MCF 10A (cell line): Measurements from ENCODE around the gene GRIK5. TPM values are rescaled to one million over a fixed set of nuclear protein-coding genes. Genes with fewer than 3 reads are reported as not detected.
A peak's percentile ranks its signal among the peaks of the same experiment; 100 is the strongest.

Experiments used
- BruUV-seq: library from RNA; stranded (reverse); fragments of 400-500 nt; replicated peaks from 2 replicates; lab custom pipeline; 2021; lab: Mats Ljungman, UMichigan
- CTCF ChIA-PET: fragments of 300-600 bp; sonication (Branson Sonifier 250); formaldehyde crosslinking; extraction: SDS; loops from one replicate; lab custom pipeline; 2021; ENCODE audit warnings: antibody characterized with exemption, inconsistent platforms; lab: Yijun Ruan, JAX
- POLR2A ChIA-PET: fragments of 300-600, 350-650 bp; sonication (Branson Sonifier 250); formaldehyde crosslinking; extraction: SDS; loops from one replicate; lab custom pipeline; 2020; ENCODE audit warnings: antibody characterized with exemption, inconsistent platforms; lab: Yijun Ruan, JAX
- DNase-seq: peaks from one replicate; pipeline ENCODE4 v3.0.0-alpha.2; 2018; ENCODE audit not compliant: unreplicated experiment
- H3K27ac Mint-ChIP-seq: one replicate; pipeline ENCODE4 v1.8.0; 2022; ENCODE audit warnings: mild to moderate bottlenecking, low read depth, mixed read lengths; ENCODE audit not compliant: unreplicated experiment
- H3K27me3 Mint-ChIP-seq: one replicate; pipeline ENCODE4 v1.8.0; 2022; ENCODE audit warnings: mixed read lengths; ENCODE audit not compliant: insufficient read depth, unreplicated experiment
- H3K36me3 Mint-ChIP-seq: one replicate; pipeline ENCODE4 v1.8.0; 2022; ENCODE audit warnings: mild to moderate bottlenecking, moderate library complexity, mixed read lengths; ENCODE audit not compliant: insufficient read depth, unreplicated experiment
- H3K4me1 Mint-ChIP-seq: one replicate; pipeline ENCODE4 v1.8.0; 2022; ENCODE audit warnings: mixed read lengths; ENCODE audit not compliant: insufficient read depth, unreplicated experiment
- H3K4me3 Mint-ChIP-seq: one replicate; pipeline ENCODE4 v1.8.0; 2022; ENCODE audit warnings: mild to moderate bottlenecking, moderate library complexity, mixed read lengths; ENCODE audit not compliant: unreplicated experiment
- H3K9me3 Mint-ChIP-seq: one replicate; pipeline ENCODE4 v1.8.0; 2022; ENCODE audit warnings: mixed read lengths; ENCODE audit not compliant: unreplicated experiment
- intact Hi-C: fragments of 100-400 bp; cut with micrococcal nuclease; formaldehyde crosslinking; loops from 2 replicates; pipeline ENCODE4 v1.14.1; 2022
- total RNA-seq: library from RNA; stranded (reverse); gene quantifications from 2 replicates; pipeline ENCODE4 v1.2.3, GENCODE V29; 2022
- TF ChIP-seq, protein P1 (sequence below): fragments of 200-600 bp; IDR thresholded peaks from one replicate; pipeline ENCODE4 v1.8.0; 2022; ENCODE audit warnings: antibody characterized with exemption, mild to moderate bottlenecking; ENCODE audit not compliant: unreplicated experiment

Gene GRIK5
- total RNA-seq, 1 experiment from 2014 or later = 1.8 TPM

DNA sequence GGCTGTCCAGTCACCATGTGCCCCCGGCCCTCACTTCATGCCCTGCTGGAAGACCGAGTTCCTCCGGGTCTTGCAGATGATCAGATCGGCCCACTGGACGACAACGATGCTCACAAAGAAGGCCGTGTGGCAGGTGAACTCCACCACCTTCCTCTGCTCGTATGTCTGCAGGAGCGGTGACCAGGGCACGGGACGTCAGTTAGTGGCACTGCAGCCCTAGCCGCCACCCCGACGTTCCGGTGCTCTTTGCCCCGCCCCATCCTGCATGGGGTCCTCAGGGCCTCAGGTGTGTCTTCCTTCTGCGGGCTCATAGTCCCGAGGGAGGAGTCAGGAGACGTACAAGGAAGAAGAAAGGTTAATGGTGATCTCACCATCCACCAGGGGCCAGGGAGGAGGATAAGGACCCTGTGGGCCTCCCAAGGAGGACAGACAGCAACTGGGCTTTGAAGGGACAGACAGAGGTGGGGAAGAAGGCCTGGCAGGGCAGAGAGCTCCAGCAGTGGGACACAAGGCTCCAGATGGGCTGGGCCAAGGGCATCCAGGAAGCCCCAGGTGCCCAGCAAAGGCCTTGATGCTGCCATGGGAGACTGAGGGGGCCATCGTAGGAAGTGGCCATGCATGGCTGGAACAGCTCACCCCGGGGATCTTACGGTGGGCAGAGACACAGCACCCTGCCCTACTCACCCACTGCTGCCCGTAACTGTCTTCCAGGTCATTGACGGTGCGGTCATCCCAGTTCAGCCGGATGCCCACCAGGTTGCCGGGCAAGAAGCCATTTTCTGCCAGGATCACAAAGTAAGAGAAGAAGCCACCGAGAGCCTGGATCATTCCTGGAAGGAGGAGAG lies 101.0 kb downstream of the GRIK5 start:
- H3K4me3 Mint-ChIP-seq = no peak overlapping the region
- H3K36me3 Mint-ChIP-seq = no peaks in the 10 kb centered on the region
- peaks cover 50% of the 10 kb centered on the region for H3K27me3 Mint-ChIP-seq
- no peak for DNase-seq
- H3K9me3 Mint-ChIP-seq = no peaks in the 10 kb centered on the region
- H3K27ac Mint-ChIP-seq = no peak overlapping the region
- ChIA-PET CTCF (no interaction called here), POLR2A (no interaction called here)
- no TSS peak for BruUV-seq
- no peaks in the 10 kb centered on the region for H3K4me1 Mint-ChIP-seq
- TF ChIP-seq, protein P1, sequence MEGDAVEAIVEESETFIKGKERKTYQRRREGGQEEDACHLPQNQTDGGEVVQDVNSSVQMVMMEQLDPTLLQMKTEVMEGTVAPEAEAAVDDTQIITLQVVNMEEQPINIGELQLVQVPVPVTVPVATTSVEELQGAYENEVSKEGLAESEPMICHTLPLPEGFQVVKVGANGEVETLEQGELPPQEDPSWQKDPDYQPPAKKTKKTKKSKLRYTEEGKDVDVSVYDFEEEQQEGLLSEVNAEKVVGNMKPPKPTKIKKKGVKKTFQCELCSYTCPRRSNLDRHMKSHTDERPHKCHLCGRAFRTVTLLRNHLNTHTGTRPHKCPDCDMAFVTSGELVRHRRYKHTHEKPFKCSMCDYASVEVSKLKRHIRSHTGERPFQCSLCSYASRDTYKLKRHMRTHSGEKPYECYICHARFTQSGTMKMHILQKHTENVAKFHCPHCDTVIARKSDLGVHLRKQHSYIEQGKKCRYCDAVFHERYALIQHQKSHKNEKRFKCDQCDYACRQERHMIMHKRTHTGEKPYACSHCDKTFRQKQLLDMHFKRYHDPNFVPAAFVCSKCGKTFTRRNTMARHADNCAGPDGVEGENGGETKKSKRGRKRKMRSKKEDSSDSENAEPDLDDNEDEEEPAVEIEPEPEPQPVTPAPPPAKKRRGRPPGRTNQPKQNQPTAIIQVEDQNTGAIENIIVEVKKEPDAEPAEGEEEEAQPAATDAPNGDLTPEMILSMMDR = no peak
- intact Hi-C loops = no loop called here

DNA sequence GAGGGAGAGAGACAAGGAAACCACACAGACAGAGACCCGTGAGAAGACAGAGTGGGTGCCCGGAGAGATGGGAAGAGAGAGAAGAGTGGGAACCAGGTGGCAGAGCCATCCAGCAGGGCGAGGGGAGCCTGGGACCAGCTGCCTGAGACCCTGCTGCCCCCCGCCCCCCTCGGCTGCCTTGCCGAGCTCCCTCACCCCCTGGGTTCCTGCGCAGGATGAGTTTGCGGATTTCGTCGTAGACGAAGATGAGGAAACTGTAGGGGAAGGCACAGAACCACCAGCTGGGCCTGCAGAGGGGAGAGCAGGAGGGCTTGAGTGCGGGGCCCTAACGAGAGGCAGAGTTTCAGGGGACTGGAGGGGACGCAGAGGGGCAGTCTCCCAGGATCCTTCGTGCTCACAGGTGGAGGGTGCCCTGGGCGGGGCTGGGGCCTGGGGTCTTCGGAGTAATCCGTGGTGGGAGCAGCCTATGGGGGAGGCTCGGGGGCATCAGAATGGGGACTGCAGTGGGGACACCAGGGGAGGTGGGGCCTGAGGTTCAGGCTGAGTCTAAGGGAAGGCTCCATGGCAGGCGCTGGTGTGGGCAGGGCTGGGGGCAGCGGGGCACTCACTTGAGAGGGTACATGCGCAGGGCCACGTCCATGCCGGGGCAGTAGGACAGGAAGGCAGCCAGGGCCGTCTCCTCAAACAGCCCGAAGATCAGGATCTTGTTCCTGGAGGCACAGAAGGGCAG lies 102.8 kb downstream of the GRIK5 start:
- no peak overlapping the region for H3K27ac Mint-ChIP-seq
- no TSS peak for BruUV-seq
- H3K27me3 Mint-ChIP-seq = peaks cover 50% of the 10 kb centered on the region
- ChIA-PET CTCF (no interaction called here), POLR2A (no interaction called here)
- TF ChIP-seq, protein P1 = no peak
- H3K4me3 Mint-ChIP-seq = no peak overlapping the region
- H3K4me1 Mint-ChIP-seq = no peaks in the 10 kb centered on the region
- DNase-seq = no peak
- H3K9me3 Mint-ChIP-seq = no peaks in the 10 kb centered on the region
- intact Hi-C loops = no loop called here
- no peaks in the 10 kb centered on the region for H3K36me3 Mint-ChIP-seq

GRCh38 chr19:41965106-41965505 lies 104.9 kb downstream of the GRIK5 start:
- ChIA-PET CTCF (interaction anchor here (0.6 to 1.2 kb wide), 2 partner anchors 70 to 318 kb away, joined by 3 read pairs; no protein-coding TSS in a partner anchor), POLR2A (no interaction called here)
- Mint-ChIP-seq H3K27me3 (peaks cover 39% of the 10 kb centered on the region), H3K36me3 (no peaks in the 10 kb centered on the region), H3K27ac (no peak overlapping the region), H3K4me1 (no peaks in the 10 kb centered on the region), H3K4me3 (no peak overlapping the region), H3K9me3 (no peaks in the 10 kb centered on the region)
- no TSS peak for BruUV-seq
- DNase-seq = no peak
- intact Hi-C loops = no loop called here
- TF ChIP-seq, protein P1 = no peak

- BruUV-seq = no TSS peak
- H3K27ac Mint-ChIP-seq = no peak overlapping the region
- H3K4me1 Mint-ChIP-seq = peaks cover 19% of the 10 kb centered on the region
- DNase-seq = no peak
- TF ChIP-seq, protein P1 = no peak
- POLR2A ChIA-PET = interaction anchor here (0.7 kb wide), 1 partner anchor 99 kb away, joined by 3 read pairs; no protein-coding TSS in a partner anchor
- H3K36me3 Mint-ChIP-seq = peaks cover 7% of the 10 kb centered on the region
- no peaks in the 10 kb centered on the region for H3K9me3 Mint-ChIP-seq
- peaks cover 2% of the 10 kb centered on the region for H3K27me3 Mint-ChIP-seq
- CTCF ChIA-PET = no interaction called here
- intact Hi-C loops = no loop called here
- H3K4me3 Mint-ChIP-seq = peak overlapping the region; percentile 22
Measured at GRCh38 chr19:41960973-41961372, 109.0 kb downstream of the GRIK5 start.
